Adrenal gland (tissue), 12 donors: Measurements from ENCODE around the gene C1QL1. TPM values are rescaled to one million over a fixed set of nuclear protein-coding genes. Genes with fewer than 3 reads are reported as not detected.

Experiments used
- DNase-seq, 7 donors: peaks; one replicate each; pipeline ENCODE4 v3.0.0-alpha.2; 2019 to 2020
- H3K27ac ChIP-seq, 5 donors: fragments of 200-600 bp; sonication (generic) in 4 of 5; 1 replicate in 3 of 5; 2 replicates in 2 of 5; pipeline versions ENCODE4 v1.5.1 to v1.8.0; 2016 to 2020; ENCODE audit warnings: mild to moderate bottlenecking in 1 of 5
- H3K27me3 ChIP-seq: fragments of 200-600 bp; 2 replicates; pipeline ENCODE4 v1.8.0; 2021
- H3K36me3 ChIP-seq, 2 donors: fragments of 200-600 bp; replicated peaks in 1 of 2; 1 replicate in 1 of 2; 2 replicates in 1 of 2; pipeline versions ENCODE4 v1.5.1 to v1.8.0; 2018 to 2022
- H3K4me1 ChIP-seq, 2 donors: fragments of 200-600 bp; replicated peaks in 1 of 2; 1 replicate in 1 of 2; 2 replicates in 1 of 2; pipeline versions ENCODE4 v1.5.1 to v1.8.0; 2018 to 2021
- H3K4me3 ChIP-seq, 4 donors: fragments of 200-600 bp; sonication (generic) in 3 of 4; one replicate each; pipeline ENCODE4 v1.5.1; 2016 to 2018
- H3K9me3 ChIP-seq, 3 donors: fragments of 200-600 bp; sonication (generic) in 1 of 3; replicated peaks in 1 of 3; 1 replicate in 2 of 3; 2 replicates in 1 of 3; pipeline versions ENCODE4 v1.5.1 to v1.8.0; 2016 to 2021
- POLR2A ChIP-seq, 2 donors: fragments of 450-650 bp; IDR thresholded peaks; one replicate each; pipeline ENCODE4 v1.6.1; 2017; ENCODE audit warnings: antibody characterized with exemption in 2 of 2, mild to moderate bottlenecking in 2 of 2, moderate library complexity in 1 of 2
- WGBS, 4 donors: extraction: QIAGEN DNeasy Blood & Tissue Kit in 2 of 4; methylation state at CpG; one replicate each; pipeline versions ENCODE4 v1.1.5 to v1.1.7; 2013 to 2017; 5-methylcytosine and 5-hydroxymethylcytosine counted together
- intact Hi-C, 2 donors: fragments of 100-400 bp; cut with DNase I; formaldehyde crosslinking; loops; one replicate each; pipeline versions ENCODE4 v1.14.1 to v1.15.0; 2022 to 2023
- polyA plus RNA-seq, 3 donors: library from polyadenylated mRNA; stranded (reverse); fragments of 200-250 nt in 2 of 3; fragments of 350-450 nt in 1 of 3; fragmentation: Illumina TruSeq in 1 of 3; extraction: RNeasy Lipid Tissue Mini Kit (QIAGEN cat#74804) in 1 of 3; gene quantifications; one replicate each; pipeline ENCODE4 v1.2.3, GENCODE V29; 2013 to 2014
- total RNA-seq, 9 donors: library from RNA; depleted of rRNA in 4 of 9; stranded (reverse); fragments of >200 nt in 4 of 9; fragments of 120-200 nt in 1 of 9; fragmentation: NEBNext Ultra II Directional in 1 of 9; extraction: Animal tissue kit (Norgen Biotek cat#: 25700) in 1 of 9; gene quantifications; one replicate each; pipeline versions ENCODE4 v1.1.0 to v1.2.4, GENCODE V29; 2013 to 2023
- TF ChIP-seq, protein P1 (sequence below), 6 experiments: fragments of 450-650 bp in 4 of 6; fragments of 200-600 bp in 2 of 6; sonication (generic) in 1 of 6; IDR thresholded peaks; 1 replicate in 5 of 6; 2 replicates in 1 of 6; pipeline versions ENCODE4 v1.5.1 to v1.8.0; 2016 to 2021; ENCODE audit warnings: antibody characterized with exemption in 6 of 6, mild to moderate bottlenecking in 2 of 6, moderate library complexity in 1 of 6
- donor health status: healthy with polysubstance abuse.
- donor health status: Bipolar disorder and iron deficiency.
- donor health status: DM: yes; HTN: yes; CAD: no.
- donor health status: DM: no; HTN: no; CAD: no.
- donor health status: DM: no; HTN: no; CAD: no.
- donor health status: DM: yes; HTN: yes; CAD: no.

C1QL1 gene
- total and polyA plus RNA-seq, 12 donors = 0.27 to 3.3 (median 1.1) TPM; not detected in 4

DNA sequence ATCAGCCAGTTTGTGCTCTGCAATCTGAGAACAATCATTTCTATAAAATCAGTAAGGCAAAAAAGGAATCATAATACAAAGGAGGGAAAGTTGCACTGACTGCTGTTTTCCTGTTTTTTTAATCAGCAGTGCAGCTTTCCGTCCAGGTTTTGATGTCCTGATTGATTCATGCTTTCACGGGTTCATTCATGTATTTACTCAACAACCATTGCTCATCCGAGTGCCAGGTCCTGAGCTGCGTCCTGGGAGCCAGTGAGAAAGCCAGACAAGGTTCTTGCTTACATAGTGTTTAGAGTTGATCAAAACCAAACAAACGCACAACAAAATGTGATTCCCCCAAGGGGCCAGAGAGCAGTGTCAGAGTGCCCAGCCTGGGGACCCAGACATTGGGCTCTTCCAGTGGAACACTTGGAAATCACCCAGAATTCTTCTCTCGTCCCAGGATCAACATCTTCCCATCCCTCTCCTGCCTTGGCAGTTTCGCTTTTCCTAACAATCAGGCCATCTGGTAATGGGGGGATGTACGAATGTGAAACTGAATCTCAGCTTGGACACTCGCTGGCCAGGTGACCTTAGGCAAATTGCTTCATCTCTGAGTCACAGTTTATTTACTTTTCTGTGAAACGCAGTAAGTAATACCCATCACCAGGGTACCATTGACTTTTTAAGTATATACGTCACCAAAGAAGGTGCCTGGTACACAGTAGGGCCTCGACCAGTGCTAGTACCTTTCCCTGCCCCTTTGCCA lies 13.3 kb upstream of the C1QL1 start:
- peak overlapping the region in 1 of 4 donors; percentile 29 for H3K4me3 ChIP-seq
- H3K36me3 ChIP-seq = no peaks in the 10 kb centered on the region
- 27 to 33% (median 28%) methylated on average over 12 of the region's 12 CpGs for WGBS, 4 donors
- intact Hi-C loops = no loop called here
- H3K9me3 ChIP-seq = no peaks in the 10 kb centered on the region
- H3K27me3 ChIP-seq = no peaks in the 10 kb centered on the region
- DNase-seq = peak in 5 of 7 donors; percentile 32 to 58 (median 42)
- TF ChIP-seq, protein P1, sequence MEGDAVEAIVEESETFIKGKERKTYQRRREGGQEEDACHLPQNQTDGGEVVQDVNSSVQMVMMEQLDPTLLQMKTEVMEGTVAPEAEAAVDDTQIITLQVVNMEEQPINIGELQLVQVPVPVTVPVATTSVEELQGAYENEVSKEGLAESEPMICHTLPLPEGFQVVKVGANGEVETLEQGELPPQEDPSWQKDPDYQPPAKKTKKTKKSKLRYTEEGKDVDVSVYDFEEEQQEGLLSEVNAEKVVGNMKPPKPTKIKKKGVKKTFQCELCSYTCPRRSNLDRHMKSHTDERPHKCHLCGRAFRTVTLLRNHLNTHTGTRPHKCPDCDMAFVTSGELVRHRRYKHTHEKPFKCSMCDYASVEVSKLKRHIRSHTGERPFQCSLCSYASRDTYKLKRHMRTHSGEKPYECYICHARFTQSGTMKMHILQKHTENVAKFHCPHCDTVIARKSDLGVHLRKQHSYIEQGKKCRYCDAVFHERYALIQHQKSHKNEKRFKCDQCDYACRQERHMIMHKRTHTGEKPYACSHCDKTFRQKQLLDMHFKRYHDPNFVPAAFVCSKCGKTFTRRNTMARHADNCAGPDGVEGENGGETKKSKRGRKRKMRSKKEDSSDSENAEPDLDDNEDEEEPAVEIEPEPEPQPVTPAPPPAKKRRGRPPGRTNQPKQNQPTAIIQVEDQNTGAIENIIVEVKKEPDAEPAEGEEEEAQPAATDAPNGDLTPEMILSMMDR (IDR thresholded peaks at IDR 0.05) = no peak
- no peak for TF ChIP-seq POLR2A (IDR thresholded peaks at IDR 0.05)
- peak overlapping the region in 1 of 5 donors; percentile 62 for H3K27ac ChIP-seq
- peaks cover 0 to 3% of the 10 kb centered on the region in 2 donors for H3K4me1 ChIP-seq

DNA sequence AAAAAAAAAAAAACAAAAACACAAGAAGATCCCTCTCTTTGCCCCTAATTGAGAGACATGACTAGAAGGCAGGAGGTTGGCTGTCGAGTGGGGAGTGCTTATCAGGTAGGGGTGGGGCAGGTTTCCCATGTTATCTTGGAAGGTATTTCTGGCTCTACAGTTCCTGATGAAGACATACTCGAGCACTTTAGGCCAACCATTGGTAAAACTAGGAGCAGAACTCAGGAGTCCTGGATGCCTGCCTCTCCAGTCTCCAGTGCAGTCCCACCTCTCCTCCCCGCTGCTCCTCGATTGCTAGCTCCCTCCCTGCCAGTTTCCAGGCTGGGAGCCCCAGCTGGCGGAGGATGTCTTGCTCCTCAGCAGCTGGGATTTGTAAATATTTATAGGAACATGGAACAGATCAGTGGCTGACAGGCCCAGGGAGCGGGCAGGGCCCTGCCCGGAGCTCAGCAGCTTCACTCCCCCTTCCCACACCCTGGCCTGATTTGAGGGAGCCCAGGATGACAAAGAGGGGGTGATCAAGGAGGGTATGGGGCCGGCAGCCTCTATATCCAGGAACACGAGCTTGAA lies 11.4 kb upstream of the C1QL1 start:
- Histone ChIP-seq H3K4me1 (peaks cover 0 to 3% of the 10 kb centered on the region in 2 donors), H3K27me3 (no peaks in the 10 kb centered on the region), H3K4me3 (no peak overlapping the region), H3K9me3 (no peaks in the 10 kb centered on the region), H3K36me3 (no peaks in the 10 kb centered on the region), H3K27ac (no peak overlapping the region)
- 61 to 76% (median 66%) methylated on average over 9 of the region's 9 CpGs for WGBS, 4 donors
- no peak for DNase-seq
- TF ChIP-seq, protein P1 (IDR thresholded peaks at IDR 0.05) = no peak
- TF ChIP-seq POLR2A (IDR thresholded peaks at IDR 0.05) = no peak
- intact Hi-C loops = loop anchor here in 1 of 2 donors (5.0 kb wide), 1 partner anchor 47 kb away; no protein-coding TSS in a partner anchor

DNA sequence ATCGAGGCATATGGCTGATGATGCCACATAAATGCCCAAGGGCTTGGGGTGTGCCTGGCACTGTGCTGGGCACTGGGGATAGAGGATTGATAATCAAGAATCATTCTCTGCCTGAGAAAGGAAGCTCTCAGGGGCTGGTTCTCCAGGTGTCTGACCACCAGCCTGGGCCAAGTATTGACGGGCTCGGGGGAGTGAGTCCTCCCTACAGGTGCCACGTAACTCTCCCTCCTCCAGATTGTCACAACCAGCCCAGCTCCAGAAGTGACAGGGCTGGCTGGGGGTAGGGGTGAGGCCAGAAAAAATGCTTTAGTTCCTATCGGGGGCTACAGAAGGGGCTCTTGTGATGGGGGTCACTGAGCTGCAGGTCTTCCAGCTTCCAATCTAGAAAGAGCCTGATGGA lies 10.7 kb upstream of the C1QL1 start:
- no peaks in the 10 kb centered on the region for H3K27me3 ChIP-seq
- H3K27ac ChIP-seq = no peak overlapping the region
- 69 to 85% (median 74%) methylated on average over 3 to 5 of the region's 5 CpGs for WGBS, 4 donors
- peaks cover 0 to 3% of the 10 kb centered on the region in 2 donors for H3K4me1 ChIP-seq
- intact Hi-C loops = loop anchor here in 1 of 2 donors (5.0 kb wide), 1 partner anchor 47 kb away; no protein-coding TSS in a partner anchor
- no peak overlapping the region for H3K4me3 ChIP-seq
- no peaks in the 10 kb centered on the region for H3K36me3 ChIP-seq
- no peak for DNase-seq
- no peaks in the 10 kb centered on the region for H3K9me3 ChIP-seq
- TF ChIP-seq, protein P1 (IDR thresholded peaks at IDR 0.05) = no peak
- no peak for TF ChIP-seq POLR2A (IDR thresholded peaks at IDR 0.05)

DNA sequence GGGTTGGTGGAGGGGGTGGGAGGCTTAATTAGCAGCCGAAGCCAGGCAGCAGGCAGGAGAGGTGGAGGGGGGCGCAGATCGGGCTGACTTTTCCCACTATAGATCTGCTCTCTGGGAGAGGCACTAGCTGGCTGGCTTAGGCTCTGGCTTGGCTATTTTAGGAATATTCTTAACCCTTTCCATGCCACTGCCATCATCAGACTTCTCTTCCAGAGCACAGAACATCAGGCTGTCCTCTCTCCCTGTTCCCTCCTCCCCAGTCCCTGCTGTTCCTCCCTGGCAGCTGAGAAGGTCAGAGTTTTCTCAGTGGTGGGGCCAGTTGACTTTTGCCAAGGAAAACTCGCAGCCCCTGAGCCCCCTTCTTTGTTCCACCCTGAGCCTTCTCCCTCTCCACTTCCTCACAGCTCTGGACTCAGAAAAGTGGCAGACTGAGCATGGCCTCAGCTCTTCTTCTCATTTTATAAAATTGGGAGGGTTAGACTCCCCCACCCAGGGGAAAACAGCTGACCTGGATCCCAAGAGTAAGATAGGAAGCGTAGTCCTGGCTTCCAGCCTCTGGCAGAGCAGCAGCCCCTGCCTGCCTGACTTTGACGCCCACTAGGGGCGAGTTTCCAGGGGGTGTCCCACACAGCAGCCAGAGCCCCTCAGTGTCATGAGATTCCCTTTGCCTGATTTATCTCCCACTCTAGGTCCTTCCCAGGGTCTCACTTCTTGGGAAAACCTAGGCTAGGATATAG lies 9.9 kb upstream of the C1QL1 start:
- Histone ChIP-seq H3K27ac (no peak overlapping the region), H3K9me3 (no peaks in the 10 kb centered on the region), H3K36me3 (no peaks in the 10 kb centered on the region), H3K4me1 (peaks cover 0 to 3% of the 10 kb centered on the region in 2 donors), H3K27me3 (no peaks in the 10 kb centered on the region), H3K4me3 (no peak overlapping the region)
- intact Hi-C loops = loop anchor here in 1 of 2 donors (5.0 kb wide), 1 partner anchor 46 kb away; no protein-coding TSS in a partner anchor
- DNase-seq = no peak
- 42 to 62% (median 56%) methylated on average over 6 to 7 of the region's 7 CpGs for WGBS, 4 donors
- TF ChIP-seq POLR2A (IDR thresholded peaks at IDR 0.05) = no peak
- TF ChIP-seq, protein P1 (IDR thresholded peaks at IDR 0.05) = no peak
